SK-N-SH treated with all-trans-retinoic acid at 6 μM for 48 hours (cell line): ENCODE results near the gene NEGR1.

ENCODE experiments used
- ARNTL ChIP-seq: fragments of 450-650 bp; formaldehyde crosslinking; IDR thresholded peaks from 2 replicates; pipeline ENCODE4 v1.5.0; 2020; ENCODE audit warnings: low read depth, mild to moderate bottlenecking, moderate library complexity, borderline replicate concordance
- BACH2 ChIP-seq: fragments of 250-450 bp; sonication (Bioruptor Pico); IDR thresholded peaks from 2 replicates; pipeline ENCODE4 v1.9.0; 2021; ENCODE audit warnings: mild to moderate bottlenecking, borderline replicate concordance
- CSDC2 ChIP-seq: fragments of 250-450 bp; sonication (Bioruptor Pico); IDR thresholded peaks from 2 replicates; pipeline ENCODE4 v1.5.0; 2020; ENCODE audit warnings: mild to moderate bottlenecking, moderate library complexity
- ISL1 ChIP-seq: fragments of 250-450 bp; sonication (Bioruptor Pico); IDR thresholded peaks from 2 replicates; pipeline ENCODE4 v2.1.2; 2022; ENCODE audit warnings: mild to moderate bottlenecking, moderate library complexity
- OSR1 ChIP-seq: fragments of 250-450 bp; sonication (Bioruptor Pico); IDR thresholded peaks from 2 replicates; pipeline ENCODE4 v1.8.0; 2022; ENCODE audit warnings: moderate library complexity, mild to moderate bottlenecking, inconsistent platforms
- RARB ChIP-seq: fragments of 250-450 bp; sonication (Bioruptor Pico); IDR thresholded peaks from 2 replicates; pipeline ENCODE4 v1.8.0; 2021; ENCODE audit warnings: mild to moderate bottlenecking, moderate library complexity
- SNAI2 ChIP-seq: fragments of 250-450 bp; sonication (Bioruptor Pico); IDR thresholded peaks from 2 replicates; pipeline ENCODE4 v1.5.0; 2020; ENCODE audit warnings: mild to moderate bottlenecking, moderate library complexity
- TCF4 ChIP-seq: fragments of 250-450 bp; sonication (Bioruptor Pico); IDR thresholded peaks from 2 replicates; pipeline ENCODE4 v1.8.0; 2021; ENCODE audit warnings: mild to moderate bottlenecking, moderate library complexity, borderline replicate concordance
- ZFP30 ChIP-seq: fragments of 450-650 bp; formaldehyde crosslinking; IDR thresholded peaks from 2 replicates; pipeline ENCODE4 v1.5.0; 2022; ENCODE audit warnings: mild to moderate bottlenecking, moderate library complexity
- ZNF565 ChIP-seq: fragments of 450-650 bp; formaldehyde crosslinking; conservative IDR thresholded peaks from 2 replicates; pipeline ENCODE4 v1.5.0; 2020; ENCODE audit warnings: low read depth, mild to moderate bottlenecking, moderate library complexity
- ZNF70 ChIP-seq: fragments of 450-650 bp; formaldehyde crosslinking; IDR thresholded peaks from 2 replicates; pipeline ENCODE4 v1.5.0; 2020; ENCODE audit warnings: mild to moderate bottlenecking, moderate library complexity
- ZNF8 ChIP-seq: fragments of 450-650 bp; formaldehyde crosslinking; IDR thresholded peaks from 2 replicates; pipeline ENCODE4 v1.5.0; 2020; ENCODE audit warnings: mild to moderate bottlenecking, moderate library complexity
- TF ChIP-seq, protein P1 (sequence below): fragments of 250-450 bp; sonication (Bioruptor Pico); IDR thresholded peaks from 2 replicates; pipeline ENCODE4 v1.8.0; 2020; ENCODE audit warnings: mild to moderate bottlenecking, moderate library complexity, borderline replicate concordance
- TF ChIP-seq, protein P2 (sequence below): fragments of 250-450 bp; sonication (Bioruptor Pico); IDR thresholded peaks from 2 replicates; pipeline ENCODE4 v1.5.1; 2020; ENCODE audit warnings: low read depth, mild to moderate bottlenecking, moderate library complexity

DNA sequence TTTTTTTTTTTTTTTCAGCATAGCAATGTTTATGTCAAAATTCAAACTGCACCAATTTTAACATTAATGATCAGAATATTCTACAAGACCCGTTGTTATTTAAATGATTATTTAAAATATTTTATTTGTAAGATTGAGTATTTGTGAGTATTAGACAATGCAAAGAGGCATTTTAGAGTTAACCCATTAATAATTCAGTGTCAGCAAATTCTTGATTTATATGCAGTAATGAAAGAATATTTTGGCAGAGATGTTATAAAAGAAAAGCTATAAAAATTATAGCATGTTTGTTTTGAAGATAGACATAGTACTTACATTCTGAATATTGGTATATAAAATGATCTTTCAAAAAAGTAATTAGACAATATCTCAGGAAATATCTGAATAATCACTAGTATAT is 932.0 kb downstream of the NEGR1 start:
- TF ChIP-seq RARB (CRISPR knock-in tag), result no peak
- no peak for TF ChIP-seq ARNTL (CRISPR knock-in tag)
- TF ChIP-seq, protein P1, sequence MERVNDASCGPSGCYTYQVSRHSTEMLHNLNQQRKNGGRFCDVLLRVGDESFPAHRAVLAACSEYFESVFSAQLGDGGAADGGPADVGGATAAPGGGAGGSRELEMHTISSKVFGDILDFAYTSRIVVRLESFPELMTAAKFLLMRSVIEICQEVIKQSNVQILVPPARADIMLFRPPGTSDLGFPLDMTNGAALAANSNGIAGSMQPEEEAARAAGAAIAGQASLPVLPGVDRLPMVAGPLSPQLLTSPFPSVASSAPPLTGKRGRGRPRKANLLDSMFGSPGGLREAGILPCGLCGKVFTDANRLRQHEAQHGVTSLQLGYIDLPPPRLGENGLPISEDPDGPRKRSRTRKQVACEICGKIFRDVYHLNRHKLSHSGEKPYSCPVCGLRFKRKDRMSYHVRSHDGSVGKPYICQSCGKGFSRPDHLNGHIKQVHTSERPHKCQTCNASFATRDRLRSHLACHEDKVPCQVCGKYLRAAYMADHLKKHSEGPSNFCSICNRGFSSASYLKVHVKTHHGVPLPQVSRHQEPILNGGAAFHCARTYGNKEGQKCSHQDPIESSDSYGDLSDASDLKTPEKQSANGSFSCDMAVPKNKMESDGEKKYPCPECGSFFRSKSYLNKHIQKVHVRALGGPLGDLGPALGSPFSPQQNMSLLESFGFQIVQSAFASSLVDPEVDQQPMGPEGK, result no peak
- TF ChIP-seq ZFP30 (CRISPR knock-in tag), result no peak
- no peak for TF ChIP-seq ZNF565 (CRISPR knock-in tag)
- TF ChIP-seq, protein P2, sequence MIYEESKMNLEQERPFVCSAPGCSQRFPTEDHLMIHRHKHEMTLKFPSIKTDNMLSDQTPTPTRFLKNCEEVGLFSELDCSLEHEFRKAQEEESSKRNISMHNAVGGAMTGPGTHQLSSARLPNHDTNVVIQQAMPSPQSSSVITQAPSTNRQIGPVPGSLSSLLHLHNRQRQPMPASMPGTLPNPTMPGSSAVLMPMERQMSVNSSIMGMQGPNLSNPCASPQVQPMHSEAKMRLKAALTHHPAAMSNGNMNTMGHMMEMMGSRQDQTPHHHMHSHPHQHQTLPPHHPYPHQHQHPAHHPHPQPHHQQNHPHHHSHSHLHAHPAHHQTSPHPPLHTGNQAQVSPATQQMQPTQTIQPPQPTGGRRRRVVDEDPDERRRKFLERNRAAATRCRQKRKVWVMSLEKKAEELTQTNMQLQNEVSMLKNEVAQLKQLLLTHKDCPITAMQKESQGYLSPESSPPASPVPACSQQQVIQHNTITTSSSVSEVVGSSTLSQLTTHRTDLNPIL (CRISPR knock-in tag), result no peak
- no peak for TF ChIP-seq BACH2 (CRISPR knock-in tag)
- no peak for TF ChIP-seq TCF4 (CRISPR knock-in tag)
- no peak for TF ChIP-seq OSR1 (CRISPR knock-in tag)
- TF ChIP-seq CSDC2 (CRISPR knock-in tag), result no peak
- no peak for TF ChIP-seq SNAI2 (CRISPR knock-in tag)
- no peak for TF ChIP-seq ZNF70
- TF ChIP-seq ZNF8, result no peak
- no peak for TF ChIP-seq ISL1 (CRISPR knock-in tag)
